MM.1S (cell line): ENCODE measurements around the gene CEP192.

Experiments used
- CTCF ChIP-seq: fragments of 300-600 bp; sonication (generic); IDR thresholded peaks from 2 replicates; pipeline ENCODE4 v1.5.1; 2016; ENCODE audit warnings: antibody characterized with exemption, low read length, mixed read lengths
- EZH2 ChIP-seq: fragments of 300-600 bp; sonication (generic); optimal IDR thresholded peaks from 2 replicates; pipeline ENCODE3; 2017; ENCODE audit warnings: low read depth, mild to moderate bottlenecking, antibody characterized with exemption, low read length, mixed read lengths

DNA sequence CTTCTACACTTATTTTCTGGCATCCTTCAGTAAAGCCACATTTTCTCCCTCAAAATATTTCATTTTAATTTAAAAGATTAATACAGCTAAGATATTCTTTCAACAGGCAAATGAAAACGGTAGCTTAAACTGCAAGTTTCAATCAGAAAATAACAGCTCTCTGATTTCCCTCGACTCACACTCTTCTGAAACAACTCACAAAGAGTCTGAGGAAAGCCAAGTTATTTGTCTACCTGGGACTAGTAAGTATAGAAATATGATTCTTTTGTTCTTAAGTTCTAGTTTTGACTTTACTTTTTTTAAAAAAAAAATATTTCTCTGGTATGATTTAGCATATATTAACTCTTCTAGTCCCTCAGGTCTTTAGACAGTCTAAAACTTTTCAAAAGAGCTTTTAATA lies 27.2 kb downstream of the CEP192 start:
- TF ChIP-seq CTCF: no peak
- TF ChIP-seq EZH2: no peak
